NCI-H2227 (cell line): ENCODE data around the gene MPZL2.

Experiments
- DNase-seq: peaks from one replicate; lab custom pipeline; 2025; ENCODE audit not compliant: unreplicated experiment; lab: John Stamatoyannopoulos, UW

MPZL2 gene

GRCh38 chr11:118223570-118223969 is 40.5 kb downstream of the MPZL2 start:
- no peak for DNase-seq

DNA sequence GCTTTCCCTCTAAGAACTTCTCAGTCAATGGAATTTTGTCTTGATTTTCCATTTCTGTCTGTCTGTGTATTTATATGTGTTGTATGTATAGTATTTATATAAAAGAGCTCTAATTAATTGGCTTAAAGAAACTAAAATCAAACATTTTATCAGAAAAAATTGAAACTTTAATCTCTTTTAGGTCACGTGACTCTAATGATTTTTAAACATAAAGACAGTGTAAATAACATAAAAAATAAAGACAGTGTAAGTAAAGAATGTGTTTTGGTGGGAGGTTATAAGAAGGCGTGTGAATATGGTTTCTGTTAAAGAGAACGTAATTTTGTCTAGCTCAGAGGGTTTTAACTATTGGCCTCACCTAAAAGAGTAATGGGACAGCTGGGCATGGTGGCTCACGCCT is 41.7 kb downstream of the MPZL2 start:
- DNase-seq, result no peak

DNA sequence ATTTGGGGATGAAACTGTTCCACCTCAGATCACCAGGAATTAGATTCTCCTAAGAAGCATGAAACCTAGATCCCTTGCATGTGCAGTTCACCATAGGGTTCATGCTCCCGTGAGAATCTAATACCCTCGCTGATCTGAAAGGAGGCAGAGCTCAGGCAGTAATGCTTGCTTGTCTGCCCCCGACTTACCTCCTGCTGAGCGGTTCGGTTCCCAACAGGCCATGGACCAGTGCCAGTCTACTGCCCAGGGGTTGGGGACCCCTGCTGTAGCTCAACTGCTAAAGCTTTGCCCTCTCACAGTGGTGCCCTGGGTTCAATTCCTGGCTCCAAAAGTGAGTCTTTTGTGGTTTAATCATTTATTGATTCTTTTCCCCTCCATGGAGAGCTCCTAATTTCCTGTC is 42.7 kb downstream of the MPZL2 start:
- no peak for DNase-seq

- DNase-seq, result no peak
Measured at GRCh38 chr11:118219732-118220131, 44.4 kb downstream of the MPZL2 start.

DNA sequence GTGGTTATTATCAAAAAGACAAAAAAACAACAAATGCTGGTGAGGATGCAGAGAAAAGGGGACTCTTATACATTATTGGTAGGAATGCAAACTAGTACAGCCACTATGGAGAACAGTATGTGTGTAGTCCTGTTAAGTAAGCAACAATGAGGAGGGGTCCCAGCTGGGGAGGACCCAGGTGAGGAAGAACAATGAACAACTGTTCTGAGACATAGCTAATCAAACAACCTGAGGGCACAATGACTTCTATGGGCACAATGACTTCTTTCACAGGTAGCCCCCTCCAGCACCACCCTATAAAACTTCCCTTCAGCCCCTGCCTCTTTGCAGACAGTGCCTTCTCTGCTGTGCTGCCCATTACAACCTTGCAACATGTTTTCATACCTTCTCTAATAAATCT is 44.9 kb downstream of the MPZL2 start:
- DNase-seq, result no peak

DNA sequence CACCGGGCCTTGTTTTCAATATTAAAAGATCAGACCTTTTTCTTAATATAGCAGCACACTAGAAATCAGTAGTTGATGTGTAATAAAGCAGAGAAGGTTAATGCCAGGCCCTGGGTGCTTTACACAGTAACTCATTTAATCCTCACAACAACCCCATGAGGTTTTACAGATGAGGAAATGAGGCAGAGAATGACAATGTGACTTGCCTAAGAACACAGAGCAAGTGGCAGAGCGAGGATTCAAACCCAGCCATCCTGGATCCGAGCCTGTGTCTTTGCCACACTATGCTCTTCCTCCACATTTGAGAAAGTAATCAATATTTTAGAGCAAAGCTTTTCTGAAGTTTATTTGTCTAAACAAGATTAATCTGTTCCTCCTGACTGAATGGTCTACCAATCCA is 46.5 kb downstream of the MPZL2 start:
- no peak for DNase-seq

GRCh38 chr11:118216621-118217481 is 47.2 kb downstream of the MPZL2 start:
- DNase-seq, result no peak

- DNase-seq, result no peak
Measured at GRCh38 chr11:118215765-118216164, 48.3 kb downstream of the MPZL2 start.

DNA sequence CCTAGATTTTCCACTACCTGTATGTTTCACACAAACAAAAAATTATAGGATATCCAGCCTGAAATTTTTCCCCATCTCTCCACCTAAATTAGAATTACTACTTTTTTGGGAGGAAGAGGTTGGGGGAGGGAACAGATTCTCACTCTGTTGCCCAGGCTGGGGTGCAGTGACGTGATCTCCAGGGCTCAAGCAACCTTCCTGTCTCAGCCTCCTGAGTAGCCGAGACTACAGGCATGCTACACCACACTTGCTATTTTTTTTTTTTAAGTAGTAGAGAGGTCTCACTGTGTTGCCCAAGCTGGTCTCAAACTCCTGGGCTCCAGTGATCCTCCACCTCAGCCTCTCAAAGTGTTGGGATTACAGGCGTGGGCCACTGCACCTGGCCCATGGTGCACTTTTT is 48.8 kb downstream of the MPZL2 start:
- no peak for DNase-seq

GRCh38 chr11:118214210-118214914 is 49.7 kb downstream of the MPZL2 start:
- no peak for DNase-seq

DNA sequence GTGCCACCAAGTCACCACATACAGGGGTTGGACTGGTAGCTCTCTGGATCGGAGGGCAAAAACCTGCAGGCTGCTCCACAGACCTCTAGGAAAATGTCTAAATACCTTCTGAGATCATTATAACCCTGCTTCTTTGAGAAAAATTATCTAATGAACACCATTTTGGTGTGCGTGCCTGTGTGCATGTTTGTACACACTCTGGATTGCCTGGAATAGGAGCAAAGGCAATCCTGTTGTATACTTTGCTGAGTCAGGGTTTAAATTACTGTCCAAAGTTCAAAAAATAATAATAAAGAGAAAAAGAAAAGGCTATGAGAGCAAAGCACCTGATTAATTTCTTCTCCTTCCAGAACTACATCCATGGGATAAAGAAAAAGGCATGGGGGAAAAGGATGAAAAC is 50.3 kb downstream of the MPZL2 start:
- DNase-seq, result no peak

DNA sequence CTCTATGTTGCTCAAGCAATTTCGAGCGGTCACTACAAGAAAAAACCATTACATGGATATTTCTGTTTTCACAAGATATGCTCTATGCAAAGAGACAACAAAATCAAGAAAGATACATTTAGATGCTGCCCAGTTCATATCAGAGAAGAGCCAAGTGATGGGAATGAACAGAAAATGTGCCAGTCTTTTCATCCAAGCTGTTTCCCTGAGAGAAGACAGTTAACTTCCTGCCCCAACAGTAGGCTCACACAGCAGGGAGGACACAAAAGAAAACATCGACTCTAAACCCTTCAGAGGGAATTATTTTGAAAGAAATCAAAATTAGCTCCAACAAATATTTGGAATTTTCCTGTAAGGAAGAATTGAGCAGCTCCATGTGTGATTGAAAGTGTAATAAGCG is 50.9 kb downstream of the MPZL2 start:
- DNase-seq, result no peak

DNA sequence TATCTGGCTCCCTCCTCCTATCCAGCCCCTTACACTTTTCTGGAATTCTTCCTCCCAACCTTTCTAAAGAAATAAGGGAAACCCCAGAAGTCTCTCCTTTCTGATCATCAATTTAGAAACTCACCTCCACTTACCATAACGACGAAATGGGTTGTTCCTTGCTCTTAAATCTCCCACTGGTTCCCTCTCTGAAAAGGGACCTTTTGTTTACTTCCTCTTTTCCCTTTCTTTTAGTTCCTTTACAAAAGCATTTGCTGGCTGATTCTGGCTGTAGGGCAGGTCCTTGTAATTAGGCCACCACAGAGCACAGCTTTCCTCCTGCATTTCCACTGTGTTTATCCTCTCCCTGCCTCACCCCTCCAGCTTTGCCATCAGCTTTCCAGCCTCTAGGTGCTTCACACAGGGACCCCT is 51.3 kb downstream of the MPZL2 start:
- peak; percentile 15 for DNase-seq

- no peak for DNase-seq
Measured at GRCh38 chr11:118212131-118212725, 51.9 kb downstream of the MPZL2 start.

DNA sequence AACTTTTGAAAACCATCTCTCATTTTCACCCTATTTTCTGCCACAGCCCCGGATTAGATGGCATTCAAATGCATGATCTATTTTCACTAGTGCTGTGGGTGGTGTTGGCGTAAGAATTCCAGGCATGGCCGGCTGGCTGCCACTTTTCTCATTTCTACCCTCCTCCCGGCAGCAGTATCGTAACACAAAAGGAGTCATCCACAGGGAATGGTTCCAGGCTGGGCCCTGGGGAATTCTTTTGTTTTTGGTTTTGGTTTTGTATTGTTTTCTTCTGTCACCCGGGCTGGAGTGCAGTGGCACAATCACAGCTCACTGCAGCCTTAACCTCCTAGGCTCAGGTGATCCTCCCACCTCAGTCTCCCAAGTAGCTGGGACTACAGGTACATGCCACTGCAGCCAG is 53.1 kb downstream of the MPZL2 start:
- no peak for DNase-seq

DNA sequence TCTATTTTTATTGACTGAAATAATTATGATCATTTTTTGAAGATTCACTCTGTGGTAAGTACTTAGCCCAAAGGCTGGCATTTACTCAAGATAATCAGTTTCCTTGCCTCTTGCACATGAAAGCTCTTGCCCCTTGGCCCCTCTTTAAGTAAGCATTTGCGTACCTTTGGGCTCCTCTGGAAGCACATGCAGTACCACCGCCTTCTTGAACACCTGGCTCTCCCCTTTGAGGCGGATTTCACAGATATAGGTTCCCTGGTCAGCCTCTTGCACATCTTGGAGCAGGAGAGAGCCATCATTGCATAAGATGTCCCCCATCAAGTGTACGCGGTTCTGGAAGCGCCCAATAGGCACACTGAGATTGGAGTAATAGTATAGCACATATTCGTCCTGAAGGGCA is 53.8 kb downstream of the MPZL2 start:
- DNase-seq, result no peak

- DNase-seq, result no peak
Measured at GRCh38 chr11:118209033-118209432, 55.1 kb downstream of the MPZL2 start.

DNA sequence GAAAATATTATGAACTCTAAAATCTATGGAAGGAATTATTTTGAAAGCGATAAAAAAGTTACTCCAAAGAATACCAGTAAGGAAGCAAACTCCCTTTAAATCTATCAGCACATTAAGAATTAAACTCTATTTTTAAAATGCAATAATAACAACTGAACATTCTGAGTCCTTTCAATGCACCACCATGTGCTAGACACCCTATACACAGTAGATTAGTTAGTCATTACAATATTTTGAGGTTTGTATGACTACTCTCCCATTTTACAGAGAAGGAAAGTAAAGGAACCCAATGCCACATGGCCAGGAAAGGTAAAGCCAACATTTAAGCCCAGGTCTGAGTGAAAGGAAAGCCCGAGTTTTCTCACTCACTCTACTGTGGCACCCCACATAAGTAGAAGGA is 57.0 kb downstream of the MPZL2 start:
- no peak for DNase-seq

DNA sequence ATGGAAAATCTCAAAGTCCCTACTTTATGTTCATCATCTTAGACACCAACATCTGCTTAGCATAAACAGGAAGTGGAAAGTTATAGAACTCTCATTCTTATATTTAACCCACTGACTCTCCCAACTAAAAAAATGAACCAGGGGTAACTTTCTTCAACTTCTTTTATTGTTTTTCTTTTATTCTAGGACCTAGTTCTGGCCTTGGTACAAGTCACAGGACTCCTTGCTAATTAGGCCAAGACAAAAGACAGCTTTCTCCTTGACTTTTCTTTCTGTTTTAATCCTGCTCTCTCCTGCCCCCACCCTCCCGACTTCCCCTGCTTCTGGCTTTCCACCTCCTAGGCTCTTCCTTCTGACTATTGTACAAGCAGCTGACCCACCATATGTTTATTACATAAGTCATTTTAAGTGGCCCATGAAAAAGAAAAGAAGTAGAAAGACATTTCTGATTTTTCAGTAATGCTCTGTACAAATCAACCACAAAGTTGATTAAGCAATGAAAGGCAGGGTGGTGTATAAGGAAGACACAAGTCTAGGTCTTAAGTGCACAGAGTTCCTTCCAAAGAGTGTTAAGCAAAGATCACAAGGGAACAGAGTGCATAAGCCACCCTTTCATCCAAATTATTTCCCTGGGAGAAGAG is 57.6 kb downstream of the MPZL2 start:
- no peak for DNase-seq

GRCh38 chr11:118205606-118206378 is 58.3 kb downstream of the MPZL2 start:
- DNase-seq, result no peak
